H9 (cell line): Measurements from ENCODE around the gene ACTN3. TPM values are rescaled to one million over a fixed set of nuclear protein-coding genes. Genes with fewer than 3 reads are reported as not detected.

Source experiments
- DNase-seq: peaks from one replicate; pipeline ENCODE4 v3.0.0-alpha.2; 2017
- H2AFZ ChIP-seq: one replicate; pipeline ENCODE4 v1.6.1; 2013; ENCODE audit warnings: mild to moderate bottlenecking, low read length, control low read depth, moderate library complexity
- H2AK5ac ChIP-seq: 2 replicates; pipeline ENCODE4 v1.6.1; 2013; ENCODE audit warnings: low read length, control low read depth, mixed read lengths; ENCODE audit not compliant: insufficient read length
- H2BK120ac ChIP-seq: one replicate; pipeline ENCODE4 v1.6.1; 2013; ENCODE audit warnings: low read depth, mild to moderate bottlenecking, low read length, control low read depth, inconsistent platforms; ENCODE audit not compliant: poor library complexity, severe bottlenecking
- H2BK12ac ChIP-seq: 2 replicates; pipeline ENCODE4 v1.6.1; 2013; ENCODE audit warnings: low read length, control low read depth, mixed read lengths, low read depth; ENCODE audit not compliant: insufficient read length
- H2BK15ac ChIP-seq: 2 replicates; pipeline ENCODE4 v1.6.1; 2013; ENCODE audit warnings: low read depth, low read length, control low read depth
- H2BK20ac ChIP-seq: one replicate; pipeline ENCODE4 v1.6.1; 2013; ENCODE audit warnings: low read depth, mild to moderate bottlenecking, low read length, control low read depth, inconsistent platforms; ENCODE audit not compliant: poor library complexity, severe bottlenecking
- H2BK5ac ChIP-seq: 2 replicates; pipeline ENCODE4 v1.6.1; 2013; ENCODE audit warnings: low read length, control low read depth, mixed read lengths; ENCODE audit not compliant: insufficient read length
- H3K14ac ChIP-seq: 2 replicates; pipeline ENCODE4 v1.6.1; 2013; ENCODE audit warnings: low read length, control low read depth; ENCODE audit not compliant: insufficient read depth
- H3K18ac ChIP-seq: 2 replicates; pipeline ENCODE4 v1.6.1; 2013; ENCODE audit warnings: low read depth, mild to moderate bottlenecking, mixed read lengths, low read length, control low read depth; ENCODE audit not compliant: insufficient read length
- H3K23ac ChIP-seq: 2 replicates; pipeline ENCODE4 v1.6.1; 2013; ENCODE audit warnings: low read length, control low read depth, mixed read lengths, low read depth; ENCODE audit not compliant: insufficient read length
- H3K23me2 ChIP-seq: 2 replicates; pipeline ENCODE4 v1.6.1; 2013; ENCODE audit warnings: low read depth, mild to moderate bottlenecking, mixed read lengths, low read length, control low read depth; ENCODE audit not compliant: insufficient read length, poor library complexity, severe bottlenecking
- H3K27ac ChIP-seq: 2 replicates; pipeline ENCODE4 v1.5.1; 2013; ENCODE audit warnings: low read length, control low read depth, mixed read lengths, low read depth; ENCODE audit not compliant: insufficient read length
- H3K27me3 ChIP-seq: 2 replicates; pipeline ENCODE4 v1.6.1; 2013; ENCODE audit warnings: low read length, control low read depth, inconsistent platforms; ENCODE audit not compliant: insufficient read depth
- H3K4ac ChIP-seq: 2 replicates; pipeline ENCODE4 v1.6.1; 2013; ENCODE audit warnings: low read depth, mild to moderate bottlenecking, control low read depth, inconsistent platforms, low read length, moderate library complexity
- H3K4me1 ChIP-seq: 2 replicates; pipeline ENCODE4 v1.6.1; 2013; ENCODE audit warnings: low read length, control low read depth, inconsistent platforms; ENCODE audit not compliant: insufficient read depth
- H3K4me2 ChIP-seq: 2 replicates; pipeline ENCODE4 v1.6.1; 2013; ENCODE audit warnings: low read length, control low read depth, mixed read lengths; ENCODE audit not compliant: insufficient read length, insufficient read depth
- H3K56ac ChIP-seq: 2 replicates; pipeline ENCODE4 v1.6.1; 2013; ENCODE audit warnings: low read depth, mild to moderate bottlenecking, mixed read lengths, low read length, control low read depth; ENCODE audit not compliant: insufficient read length
- H3K79me1 ChIP-seq: 2 replicates; pipeline ENCODE4 v1.6.1; 2013; ENCODE audit warnings: low read depth, mild to moderate bottlenecking, moderate library complexity, low read length, control low read depth, inconsistent platforms; ENCODE audit not compliant: insufficient read depth, poor library complexity, severe bottlenecking
- H3K79me2 ChIP-seq: 2 replicates; pipeline ENCODE4 v1.6.1; 2013; ENCODE audit warnings: low read length, control low read depth, inconsistent platforms; ENCODE audit not compliant: insufficient read depth
- H3K9ac ChIP-seq: 2 replicates; pipeline ENCODE4 v1.6.1; 2013; ENCODE audit warnings: low read length, control low read depth, mixed read lengths; ENCODE audit not compliant: insufficient read length; ENCODE audit errors: extremely low read depth
- H3K9me3 ChIP-seq: one replicate; pipeline ENCODE4 v1.6.1; 2013; ENCODE audit warnings: low read depth, low read length, inconsistent platforms; ENCODE audit not compliant: control insufficient read depth
- H3T11ph ChIP-seq: one replicate; pipeline ENCODE4 v1.6.1; 2013; ENCODE audit warnings: mild to moderate bottlenecking, low read length, control low read depth, inconsistent platforms
- H4K20me1 ChIP-seq: one replicate; pipeline ENCODE4 v1.6.1; 2013; ENCODE audit not compliant: control insufficient read depth, insufficient read length, insufficient read depth
- H4K5ac ChIP-seq: 2 replicates; pipeline ENCODE4 v1.6.1; 2013; ENCODE audit warnings: low read depth, mild to moderate bottlenecking, mixed read lengths, low read length, control low read depth; ENCODE audit not compliant: insufficient read length
- H4K8ac ChIP-seq: replicated peaks from 2 replicates; pipeline ENCODE4 v1.6.1; 2013; ENCODE audit warnings: low read length, control low read depth, mixed read lengths, low read depth; ENCODE audit not compliant: insufficient read length
- H4K91ac ChIP-seq: 2 replicates; pipeline ENCODE4 v1.6.1; 2013; ENCODE audit warnings: low read depth, mild to moderate bottlenecking, moderate library complexity, mixed read lengths, low read length, control low read depth; ENCODE audit not compliant: insufficient read length
- H3K27ac Mint-ChIP-seq, 3 experiments: 2 replicates in 2 of 3; 3 replicates in 1 of 3; pipeline ENCODE4 v1.8.0; 2020 to 2021; ENCODE audit warnings: mixed read lengths in 3 of 3, mild to moderate bottlenecking in 1 of 3, moderate library complexity in 1 of 3
- H3K27me3 Mint-ChIP-seq: 2 replicates; pipeline ENCODE4 v1.8.0; 2021; ENCODE audit warnings: low read depth, mild to moderate bottlenecking, moderate library complexity, mixed read lengths
- H3K36me3 Mint-ChIP-seq, 3 experiments: 2 replicates in 2 of 3; 3 replicates in 1 of 3; pipeline ENCODE4 v1.8.0; 2020 to 2021; ENCODE audit warnings: low read depth in 3 of 3, mixed read lengths in 3 of 3; ENCODE audit not compliant: insufficient read depth in 1 of 3
- H3K4me1 Mint-ChIP-seq, 2 experiments: 2 replicates each; pipeline ENCODE4 v1.8.0; 2020; ENCODE audit warnings: mixed read lengths in 2 of 2
- H3K4me3 Mint-ChIP-seq, 2 experiments: 2 replicates in 1 of 2; 3 replicates in 1 of 2; pipeline ENCODE4 v1.8.0; 2020 to 2021; ENCODE audit warnings: mild to moderate bottlenecking in 2 of 2, mixed read lengths in 2 of 2, moderate library complexity in 1 of 2
- H3K9me3 Mint-ChIP-seq, 2 experiments: 2 replicates in 1 of 2; 3 replicates in 1 of 2; pipeline ENCODE4 v1.8.0; 2020; ENCODE audit warnings: mild to moderate bottlenecking in 2 of 2, mixed read lengths in 2 of 2, moderate library complexity in 1 of 2
- CTCF ChIP-seq: fragments of 200-600 bp; sonication (generic); conservative IDR thresholded peaks from 3 replicates; pipeline ENCODE4 v1.8.0; 2021; ENCODE audit warnings: antibody characterized with exemption, mild to moderate bottlenecking
- WGBS: extraction: QIAGEN DNeasy Blood & Tissue Kit; methylation state at CpG from one replicate; pipeline ENCODE4 v1.1.7; 2013; ENCODE audit warnings: missing lambda C conversion rate, low lambda C conversion rate, mixed read lengths; ENCODE audit not compliant: insufficient read length; ENCODE audit errors: extremely low coverage; 5-methylcytosine and 5-hydroxymethylcytosine counted together
- total RNA-seq: library from RNA; stranded (reverse); gene quantifications from 2 replicates; pipeline ENCODE4 v1.2.1, GENCODE V29; 2021

The ACTN3 gene
- total RNA-seq, 1 experiment from 2014 or later: 45.7 TPM

GRCh38 chr11:66561975-66562248 is 15.2 kb downstream of the ACTN3 start:
- no peak for TF ChIP-seq CTCF
- Histone ChIP-seq H2BK120ac (no peak overlapping the region), H3K4me2 (no peak overlapping the region), H3K14ac (no peak overlapping the region), H3T11ph (no peak overlapping the region), H4K20me1 (no peaks in the 10 kb centered on the region), H3K79me1 (no peaks in the 10 kb centered on the region), H3K23me2 (peaks cover 2% of the 10 kb centered on the region), H3K56ac (no peak overlapping the region), H3K23ac (no peak overlapping the region), H4K8ac (no peak overlapping the region), H2AK5ac (no peak overlapping the region), H3K4ac (no peak overlapping the region), H3K27me3 (no peaks in the 10 kb centered on the region), H3K27ac (no peak overlapping the region), H2BK12ac (no peak overlapping the region), H2BK5ac (no peak overlapping the region), H3K9ac (no peak overlapping the region), H3K9me3 (no peaks in the 10 kb centered on the region), H3K4me1 (no peaks in the 10 kb centered on the region), H4K91ac (no peak overlapping the region), H4K5ac (no peak overlapping the region), H3K18ac (no peak overlapping the region), H2BK20ac (no peak overlapping the region), H3K79me2 (no peaks in the 10 kb centered on the region), H2BK15ac (no peak overlapping the region), H2AFZ (no peak overlapping the region)
- H3K4me1 Mint-ChIP-seq: peaks cover 6 to 8% of the 10 kb centered on the region in 2 experiments
- peaks cover 15 to 69% (median 65%) of the 10 kb centered on the region in 3 experiments for H3K36me3 Mint-ChIP-seq
- no peak overlapping the region for H3K4me3 Mint-ChIP-seq
- H3K9me3 Mint-ChIP-seq: no peaks in the 10 kb centered on the region
- no peak for DNase-seq
- no CpG with 5 or more reads among the region's 9 CpGs for WGBS
- no peak overlapping the region for H3K27ac Mint-ChIP-seq
- peaks cover 2% of the 10 kb centered on the region for H3K27me3 Mint-ChIP-seq
